Effector CD4-positive, alpha-beta T cell (primary cell): Measurements from ENCODE around the gene CEP57.
"Not testable (repeated sequence)": the region's sequence is repeated elsewhere in the genome, so short reads cannot be mapped to it uniquely, and the experiment has no call there.

ENCODE experiments used
- DNase-seq: peaks from one replicate; pipeline ENCODE4 v3.0.0-alpha.2; 2020

CEP57 gene

GRCh38 chr11:95863486-95864140 lies 73.3 kb downstream of the CEP57 start:
- DNase-seq, result no peak

DNA sequence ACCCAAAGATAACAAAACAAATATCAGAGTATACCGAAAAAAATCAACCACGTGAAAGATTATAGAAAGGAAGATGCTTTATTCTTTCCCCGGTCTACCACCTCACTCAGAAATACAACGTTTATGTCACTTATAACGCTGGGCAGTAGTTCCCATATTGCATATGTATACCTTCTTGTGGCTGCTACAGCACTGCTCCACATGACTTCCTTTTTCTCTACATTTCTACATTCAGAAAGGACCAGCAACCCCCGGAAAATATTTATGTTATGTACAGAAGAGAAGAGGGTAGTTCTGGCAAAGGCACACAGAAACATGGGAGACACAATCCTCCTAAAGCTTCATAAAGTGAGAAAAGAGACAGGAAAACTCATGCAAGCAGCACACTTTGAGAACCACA lies 76.8 kb downstream of the CEP57 start:
- no peak for DNase-seq

DNA sequence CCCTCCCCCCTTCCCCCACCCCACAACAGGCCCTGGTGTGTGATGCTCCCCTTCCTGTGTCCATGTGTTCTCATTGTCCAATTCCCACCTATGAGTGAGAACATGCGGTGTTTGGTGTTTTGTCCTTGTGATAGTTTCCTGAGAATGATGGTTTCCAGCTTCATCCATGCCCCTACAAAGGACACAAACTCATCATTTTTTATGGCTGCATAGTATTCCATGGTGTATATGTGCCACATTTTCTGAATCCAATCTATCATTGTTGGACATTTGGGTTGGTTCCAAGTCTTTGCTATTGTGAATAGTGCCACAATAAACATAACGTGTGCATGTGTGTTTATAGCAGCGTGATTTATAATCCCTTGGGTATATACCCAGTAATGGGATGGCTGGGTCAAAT lies 80.6 kb downstream of the CEP57 start:
- not testable (repeated sequence) for DNase-seq

DNA sequence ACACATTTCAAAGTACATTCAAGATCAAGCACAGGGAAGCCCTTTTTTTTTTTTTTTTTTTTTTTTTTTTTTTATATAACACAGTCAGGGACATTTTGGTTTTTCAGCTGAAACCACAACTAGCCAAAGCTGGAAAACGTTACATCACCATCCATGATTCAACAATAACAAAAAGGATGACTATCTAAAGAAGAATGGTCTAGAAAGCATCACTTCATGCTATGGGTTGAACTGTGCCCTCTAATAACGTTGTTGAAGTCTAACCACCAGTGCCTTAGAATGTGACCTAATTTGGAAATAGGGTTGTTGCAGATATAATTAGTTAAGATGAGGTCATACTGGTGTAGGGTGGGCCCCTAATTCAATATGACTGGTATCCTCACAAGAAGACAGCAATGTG lies 87.0 kb downstream of the CEP57 start:
- DNase-seq, result no peak
